ENCODE data around the gene GMEB2.
"Not testable (repeated sequence)": the region's sequence is repeated elsewhere in the genome, so short reads cannot be mapped to it uniquely, and the experiment has no call there.

Gene GMEB2, protein sequence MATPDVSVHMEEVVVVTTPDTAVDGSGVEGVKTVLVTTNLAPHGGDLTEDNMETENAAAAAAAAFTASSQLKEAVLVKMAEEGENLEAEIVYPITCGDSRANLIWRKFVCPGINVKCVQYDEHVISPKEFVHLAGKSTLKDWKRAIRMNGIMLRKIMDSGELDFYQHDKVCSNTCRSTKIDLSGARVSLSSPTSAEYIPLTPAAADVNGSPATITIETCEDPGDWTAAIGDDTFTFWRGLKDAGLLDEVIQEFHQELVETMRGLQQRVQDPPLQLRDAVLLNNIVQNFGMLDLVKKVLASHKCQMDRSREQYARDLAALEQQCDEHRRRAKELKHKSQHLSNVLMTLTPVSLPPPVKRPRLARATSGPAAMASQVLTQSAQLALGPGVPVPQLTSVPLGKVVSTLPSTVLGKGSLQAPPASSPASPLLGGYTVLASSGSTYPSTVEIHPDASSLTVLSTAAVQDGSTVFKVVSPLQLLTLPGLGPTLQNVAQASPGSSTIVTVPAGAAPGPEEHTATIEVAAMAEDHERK

DNA sequence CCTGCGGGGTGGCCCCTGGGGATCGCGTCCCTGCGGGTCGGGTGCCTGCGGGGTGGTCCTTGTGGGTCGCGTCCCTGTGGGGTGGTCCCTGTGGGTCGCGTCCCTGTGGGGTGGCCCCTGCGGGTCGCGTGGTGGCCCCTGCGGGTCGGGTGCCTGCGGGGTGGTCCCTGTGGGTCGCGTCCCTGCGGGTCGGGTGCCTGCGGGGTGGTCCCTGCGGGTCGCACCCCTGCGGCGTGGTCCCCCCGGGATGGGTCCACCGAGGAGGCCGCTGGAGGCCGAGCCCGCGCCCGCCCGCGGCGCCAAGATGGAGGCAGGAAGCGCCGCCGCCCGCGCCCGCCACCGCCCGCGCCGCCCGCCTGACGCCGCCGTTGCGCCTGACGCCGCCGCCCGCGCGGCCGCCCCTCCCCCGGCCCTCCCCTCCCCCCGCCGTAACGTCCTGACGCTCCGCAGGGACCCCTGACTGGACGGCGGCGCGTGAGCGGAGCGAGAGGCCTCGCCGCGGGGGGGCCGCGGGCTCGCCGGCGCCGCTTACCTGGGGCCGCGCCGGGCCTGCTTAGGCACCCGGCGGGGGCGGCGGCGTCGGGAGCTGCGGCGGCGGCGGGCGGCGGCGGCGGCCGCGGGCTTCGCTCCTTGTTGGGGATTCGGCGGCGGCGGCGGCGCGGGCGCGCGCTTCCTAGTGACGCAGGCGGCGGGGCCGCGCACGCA lies at the start of gene GMEB2:
TSS of gene GMEB2 (minus strand) at position 678 of the 705 bp plus-strand sequence. CDS start 7,704 bp downstream, outside the sequence.
- peak; percentile 92 for DNase-seq (ENCODE audit: low spot score)

DNA sequence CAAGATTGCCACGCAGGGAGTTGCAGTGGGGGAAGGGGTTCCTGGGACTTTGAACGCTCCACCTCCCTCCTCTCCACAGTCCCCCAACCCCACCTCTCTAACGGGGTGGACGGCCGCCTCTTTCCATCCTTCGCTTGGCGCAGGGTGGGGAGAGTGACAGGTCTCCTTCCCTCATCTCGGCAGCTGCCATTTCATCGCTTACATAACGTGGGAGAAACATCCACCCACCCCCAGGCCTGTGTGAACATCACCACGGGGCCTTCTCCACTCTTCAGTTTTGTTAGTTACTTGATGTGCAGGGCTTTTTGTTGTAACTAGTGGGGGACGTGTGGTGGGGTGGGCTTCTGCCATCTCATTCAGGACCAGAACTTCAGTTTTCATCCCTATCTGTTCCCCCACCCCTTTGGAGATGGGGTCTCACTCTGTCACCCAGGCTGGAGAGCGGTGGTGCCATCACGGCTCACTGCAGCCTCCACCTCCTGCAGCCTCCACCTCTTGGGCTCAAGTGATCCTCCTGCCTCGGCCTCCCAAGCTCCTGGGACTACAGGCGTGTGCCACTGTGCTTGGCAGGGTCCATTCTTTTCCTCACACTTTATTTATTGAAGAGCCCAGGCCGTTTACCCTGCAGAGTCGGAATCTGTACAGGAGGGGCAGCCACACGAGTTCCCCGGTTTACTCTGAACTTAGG lies 48.9 kb upstream of the GMEB2 start:
- DNase-seq (ENCODE audit: low spot score): no peak

DNA sequence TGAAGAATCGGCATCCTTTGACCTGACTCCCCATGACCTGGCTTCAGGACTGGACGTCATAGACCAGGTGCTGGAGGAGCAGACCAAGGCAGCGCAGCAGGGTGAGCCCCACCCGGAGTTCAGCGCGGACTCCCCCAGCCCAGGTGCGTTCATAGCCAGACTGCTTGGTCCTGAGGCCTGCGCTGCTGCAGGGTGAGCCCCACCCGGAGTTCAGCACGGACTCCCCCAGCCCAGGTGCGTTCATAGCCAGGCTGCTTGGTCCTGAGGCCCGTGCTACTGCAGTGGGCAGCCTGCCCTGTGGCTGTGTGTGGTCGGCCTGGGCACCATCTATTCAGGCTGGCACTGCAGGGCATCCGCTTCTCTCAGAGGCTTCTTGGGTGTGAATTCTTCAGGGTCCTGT lies 47.0 kb upstream of the GMEB2 start:
- DNase-seq (ENCODE audit: low spot score): no peak

DNA sequence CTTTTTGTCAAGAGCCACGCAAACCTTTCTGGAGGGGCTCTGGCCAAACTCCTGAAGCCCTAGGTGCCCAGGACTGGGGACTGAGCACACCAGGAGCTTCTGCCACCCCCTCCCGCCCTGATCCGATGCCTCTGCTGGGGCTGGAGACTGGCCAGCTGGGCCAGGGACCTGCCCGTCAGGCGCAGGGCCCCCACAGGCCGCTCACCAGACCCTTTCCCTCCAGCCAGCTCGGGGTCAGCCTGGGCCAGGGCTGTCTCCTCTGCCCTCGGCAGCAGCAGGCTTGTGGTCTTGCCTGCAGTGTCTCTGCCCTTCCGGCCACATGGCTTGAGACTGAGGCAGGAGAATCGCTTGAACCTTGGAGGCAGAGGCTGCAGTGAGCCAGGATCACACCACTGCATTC lies 45.8 kb upstream of the GMEB2 start:
- DNase-seq (ENCODE audit: low spot score): no peak

DNA sequence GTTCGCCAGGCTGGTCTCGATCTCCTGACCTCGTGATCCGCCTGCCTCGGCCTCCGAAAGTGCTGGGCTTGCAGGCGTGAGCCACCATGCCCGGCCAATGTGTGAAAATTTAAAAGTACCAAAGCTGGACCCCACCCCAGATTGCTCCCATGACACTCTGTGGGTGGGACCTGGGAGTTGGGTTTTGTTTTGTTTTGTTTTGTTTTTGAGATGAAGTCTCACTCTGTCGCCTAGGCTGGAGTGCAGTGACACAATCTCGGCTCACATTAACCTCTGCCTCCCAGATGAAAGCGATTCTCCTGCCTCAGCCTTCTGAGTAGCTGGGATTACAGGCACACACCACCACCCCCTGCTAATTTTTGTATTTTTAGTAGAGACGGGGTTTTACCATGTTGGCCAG lies 44.8 kb upstream of the GMEB2 start:
- DNase-seq (ENCODE audit: low spot score): not testable (repeated sequence)

GRCh38 chr20:63668351-63668750 lies 41.5 kb upstream of the GMEB2 start:
- DNase-seq (ENCODE audit: low spot score): no peak

DNA sequence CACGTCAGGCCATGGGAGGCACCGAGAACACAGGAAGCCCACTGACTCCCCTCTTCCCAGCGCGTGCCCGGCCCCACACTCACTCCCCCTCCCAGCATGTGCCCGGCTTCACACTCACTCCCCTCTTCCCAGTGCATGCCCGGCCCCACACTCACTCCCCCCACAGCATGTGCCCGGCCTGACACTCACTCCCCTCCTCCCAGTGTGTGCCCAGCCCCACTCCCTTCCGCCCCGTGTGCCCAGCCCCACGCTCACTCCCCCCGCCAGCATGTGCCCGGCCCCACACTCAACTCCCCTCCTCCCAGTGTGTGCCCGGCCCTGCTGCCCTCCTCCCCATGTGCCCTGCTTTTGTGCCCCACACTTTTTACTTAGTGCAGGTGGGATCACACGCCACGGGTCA lies 41.0 kb upstream of the GMEB2 start:
- DNase-seq (ENCODE audit: low spot score): no peak

- DNase-seq (ENCODE audit: low spot score): no peak
Observed at GRCh38 chr20:63665708-63666107, 38.8 kb upstream of the GMEB2 start.

DNA sequence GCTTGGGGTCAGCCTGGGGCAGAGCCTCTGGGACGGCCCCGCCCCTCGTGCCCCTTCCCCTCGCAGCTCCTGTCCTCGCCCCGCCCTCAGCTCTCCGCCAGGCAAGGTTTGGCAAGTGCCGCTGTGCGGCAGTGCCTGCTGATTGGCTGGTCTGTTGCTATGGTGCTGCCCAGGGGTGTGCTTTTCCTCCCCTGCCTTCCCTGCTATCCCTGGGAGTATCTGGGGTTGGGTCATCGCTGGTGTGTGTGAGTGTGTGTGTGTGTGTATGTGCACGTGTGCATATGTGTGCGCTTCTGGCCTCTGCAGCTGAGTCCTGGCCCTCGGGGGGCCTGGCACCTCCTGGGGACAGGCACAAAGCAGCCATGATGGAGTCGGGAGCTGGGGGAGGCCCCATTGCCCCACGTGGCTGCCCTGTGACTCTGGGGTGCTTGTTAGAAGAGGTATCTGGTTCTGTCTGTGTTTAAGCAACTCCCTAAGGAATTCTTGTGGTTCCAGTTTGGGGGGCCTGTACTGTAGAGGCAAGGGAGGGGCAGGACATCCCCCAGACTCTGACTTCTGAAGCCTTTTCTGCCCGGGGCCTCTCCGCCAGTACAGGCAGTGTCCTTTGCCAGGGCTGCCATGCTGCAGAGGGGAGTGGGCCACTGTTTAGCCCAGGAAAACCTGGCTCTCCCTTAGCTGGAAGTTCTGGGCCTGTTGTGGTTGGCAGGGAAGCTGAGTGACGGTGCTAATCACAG lies 38.1 kb upstream of the GMEB2 start:
- no peak for DNase-seq (ENCODE audit: low spot score)

GRCh38 chr20:63664143-63664851 lies 37.4 kb upstream of the GMEB2 start:
- no peak for DNase-seq (ENCODE audit: low spot score)

DNA sequence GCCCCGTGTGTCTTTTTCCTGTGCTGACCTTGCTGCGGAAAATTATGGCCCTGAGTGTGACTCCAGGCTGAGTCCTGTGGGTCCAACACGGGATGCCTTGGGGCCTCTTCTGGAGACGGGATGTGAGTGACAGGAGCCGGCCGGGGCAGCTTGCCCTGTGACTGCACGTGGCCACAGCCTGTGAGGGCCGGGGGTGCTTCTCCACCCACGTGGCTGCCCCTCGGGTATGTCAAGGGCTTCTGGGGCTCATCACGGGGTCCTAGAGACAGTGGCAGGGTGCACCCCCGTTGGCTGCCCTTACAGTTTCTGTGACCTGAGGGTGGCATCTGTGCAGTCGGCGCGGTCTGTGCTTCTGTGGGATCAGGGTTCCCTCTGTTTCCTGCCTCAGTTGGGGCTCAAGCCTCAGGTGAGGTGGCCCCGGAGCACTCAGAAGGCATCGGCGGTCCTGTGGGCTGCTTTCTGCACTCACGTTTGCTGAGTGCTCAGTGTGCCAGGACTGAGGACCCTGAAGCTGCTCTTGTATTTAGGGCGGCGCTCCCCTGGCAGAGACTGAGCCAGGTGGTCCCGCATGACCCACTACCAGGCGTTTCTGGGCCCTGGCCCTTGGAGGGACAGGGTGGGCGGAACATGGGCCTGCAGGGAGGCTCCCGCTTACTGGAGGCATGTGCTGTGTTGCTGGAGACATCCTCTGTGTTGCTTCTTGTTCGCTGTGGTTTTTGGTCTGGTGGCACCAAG lies 36.6 kb upstream of the GMEB2 start:
- no peak for DNase-seq (ENCODE audit: low spot score)

DNA sequence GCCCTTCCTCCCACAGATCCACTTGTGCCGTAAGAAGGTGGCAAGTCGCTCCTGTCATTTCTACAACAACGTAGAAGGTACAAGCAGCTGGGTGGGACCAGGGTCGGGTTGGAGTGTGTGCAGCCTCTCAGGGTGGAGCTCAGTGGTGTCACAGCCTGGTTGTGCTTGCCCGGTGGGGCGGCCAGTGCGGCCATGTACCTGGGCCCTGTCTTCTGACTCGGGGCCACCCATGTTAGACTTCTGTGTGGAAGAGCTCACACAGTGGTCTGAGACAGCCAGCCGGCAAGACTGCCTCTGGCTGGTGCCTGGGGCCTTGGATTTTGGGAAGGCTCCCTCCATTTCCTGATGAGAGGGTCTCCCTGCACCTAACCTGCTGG lies 35.9 kb upstream of the GMEB2 start:
- no peak for DNase-seq (ENCODE audit: low spot score)

DNA sequence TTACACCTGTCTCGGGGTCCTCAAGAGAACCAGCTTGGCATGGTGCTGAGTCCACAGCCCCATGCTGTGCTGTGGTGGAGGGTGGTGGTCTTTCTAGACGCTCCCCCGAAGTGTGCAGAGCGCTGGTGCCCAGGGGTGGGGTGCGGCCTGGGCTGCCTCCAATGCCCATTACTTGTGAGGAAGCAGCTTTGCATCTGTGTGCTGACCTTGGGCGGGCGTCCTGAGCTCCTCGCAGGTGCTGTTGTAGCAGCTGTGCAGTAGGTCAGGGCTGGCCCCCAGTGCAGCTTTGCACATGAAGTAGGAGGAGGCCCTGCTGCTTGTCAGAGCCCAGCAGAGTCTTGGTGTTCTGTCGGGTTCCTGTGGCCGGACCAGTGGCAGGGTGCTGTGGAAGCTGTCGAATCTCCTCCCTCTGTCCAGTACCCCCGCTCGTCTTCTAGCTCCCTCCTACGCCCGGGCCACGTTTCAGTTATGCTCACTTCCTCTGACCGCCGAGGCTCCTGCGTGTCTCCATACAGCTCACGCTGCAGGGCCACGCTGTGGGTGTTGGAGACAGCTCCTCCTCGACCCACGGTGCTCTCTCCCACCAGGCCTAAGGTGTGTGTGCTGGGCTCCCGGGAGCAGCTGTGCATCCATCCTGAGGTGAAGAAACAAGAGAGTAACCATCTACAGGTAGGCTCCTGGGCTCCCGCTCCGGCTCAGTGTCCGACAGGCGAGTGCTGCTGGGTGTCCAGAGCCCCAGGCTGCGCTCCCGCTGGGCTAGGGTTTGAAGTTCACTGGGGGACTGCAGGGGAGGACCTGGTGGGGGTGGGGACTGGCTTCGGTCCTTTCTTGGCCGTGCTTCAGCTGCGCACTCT lies 35.3 kb upstream of the GMEB2 start:
- no peak for DNase-seq (ENCODE audit: low spot score)

GRCh38 chr20:63661108-63661507 lies 34.2 kb upstream of the GMEB2 start:
- DNase-seq (ENCODE audit: low spot score): no peak

DNA sequence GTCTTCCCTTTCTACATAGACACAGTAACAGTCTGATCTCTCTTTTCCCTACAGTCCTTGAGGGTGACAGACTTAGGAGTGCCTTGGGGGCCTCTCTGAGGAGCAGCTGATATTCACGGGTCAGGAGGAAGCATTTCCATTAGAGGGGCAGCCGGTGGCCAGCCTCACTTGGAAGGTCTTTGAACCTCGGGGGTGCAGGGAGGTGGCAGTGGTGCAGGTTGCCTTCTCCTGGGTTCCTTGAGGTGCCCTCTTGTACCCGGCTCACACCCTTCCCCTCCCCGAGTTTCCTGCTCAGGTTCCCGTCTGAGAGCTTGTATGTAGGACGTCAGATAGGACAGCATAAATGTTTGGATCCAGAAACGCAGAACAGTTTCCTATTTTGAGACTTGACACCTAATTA lies 33.7 kb upstream of the GMEB2 start:
- no peak for DNase-seq (ENCODE audit: low spot score)

- not testable (repeated sequence) for DNase-seq (ENCODE audit: low spot score)
Observed at GRCh38 chr20:63660174-63660573, 33.3 kb upstream of the GMEB2 start.

GRCh38 chr20:63659370-63659769 lies 32.5 kb upstream of the GMEB2 start:
- DNase-seq (ENCODE audit: low spot score): no peak

DNA sequence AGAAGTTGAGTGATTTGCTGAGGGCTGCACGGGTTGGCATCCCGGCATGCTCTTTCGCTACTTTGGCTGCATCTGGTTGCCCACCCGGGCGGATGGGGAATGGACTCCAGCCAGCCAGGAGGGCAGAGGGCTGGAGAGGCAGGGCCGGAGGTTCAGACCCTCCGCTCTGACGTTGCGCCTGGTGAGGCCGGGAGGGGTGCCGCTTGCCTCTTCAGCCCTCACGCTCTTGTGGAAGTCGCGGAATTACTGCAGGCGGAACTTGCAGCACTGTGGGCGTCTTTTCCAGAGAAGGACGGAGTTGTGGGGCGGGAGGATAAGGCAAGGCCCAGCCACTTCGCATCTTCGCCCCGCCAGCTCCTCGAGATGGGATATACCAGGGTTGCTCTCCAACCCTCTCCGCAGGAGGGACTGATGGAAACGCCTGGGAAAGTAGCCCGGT lies 31.9 kb upstream of the GMEB2 start:
- DNase-seq (ENCODE audit: low spot score): peak; percentile 66

DNA sequence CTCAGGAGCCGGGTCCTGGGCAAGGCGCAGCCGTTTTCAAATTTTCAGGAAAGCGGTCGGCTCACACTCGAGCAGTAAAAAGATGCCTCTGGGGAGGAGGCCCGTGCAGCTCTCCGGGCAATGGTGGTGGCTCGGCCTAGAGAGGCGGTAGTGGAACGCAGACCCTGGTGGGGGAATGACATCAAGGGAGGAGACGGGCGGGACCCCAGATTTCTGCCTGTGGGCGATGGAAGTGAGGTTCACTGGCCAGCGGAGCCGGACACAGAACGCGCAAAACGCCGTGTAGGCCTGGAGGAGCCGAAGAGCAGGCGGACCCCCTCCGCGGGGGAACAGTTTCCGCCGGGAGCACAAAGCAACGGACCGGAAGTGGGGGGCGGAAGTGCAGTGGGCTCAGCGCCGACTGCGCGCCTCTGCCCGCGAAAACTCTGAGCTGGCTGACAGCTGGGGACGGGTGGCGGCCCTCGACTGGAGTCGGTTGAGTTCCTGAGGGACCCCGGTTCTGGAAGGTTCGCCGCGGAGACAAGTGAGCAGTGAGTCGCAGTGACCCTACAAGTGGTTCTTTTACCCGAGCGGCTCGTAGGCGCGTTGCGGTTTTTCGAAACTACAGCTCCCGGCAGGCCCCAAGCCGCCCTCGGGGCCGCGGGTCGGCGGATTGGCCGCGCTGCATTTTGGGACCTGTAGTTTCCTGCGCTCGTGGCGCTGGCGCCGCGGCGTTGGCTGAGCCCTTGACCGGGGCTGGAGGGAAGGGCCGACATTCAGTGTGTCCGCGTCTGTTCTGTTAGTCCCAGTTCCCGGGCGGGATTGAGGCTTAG lies 31.2 kb upstream of the GMEB2 start, which contains the start of gene RTEL1:
TSS of gene RTEL1 (plus strand) at position 376 of the 812 bp plus-strand sequence. CDS start 1,091 bp downstream, outside the sequence.
- peak; percentile 95 for DNase-seq (ENCODE audit: low spot score)
